ENCODE results near the gene KIF1A.
"Not testable (repeated sequence)": the region's sequence is repeated elsewhere in the genome, so short reads cannot be mapped to it uniquely, and the experiment has no call there.

The KIF1A gene

DNA sequence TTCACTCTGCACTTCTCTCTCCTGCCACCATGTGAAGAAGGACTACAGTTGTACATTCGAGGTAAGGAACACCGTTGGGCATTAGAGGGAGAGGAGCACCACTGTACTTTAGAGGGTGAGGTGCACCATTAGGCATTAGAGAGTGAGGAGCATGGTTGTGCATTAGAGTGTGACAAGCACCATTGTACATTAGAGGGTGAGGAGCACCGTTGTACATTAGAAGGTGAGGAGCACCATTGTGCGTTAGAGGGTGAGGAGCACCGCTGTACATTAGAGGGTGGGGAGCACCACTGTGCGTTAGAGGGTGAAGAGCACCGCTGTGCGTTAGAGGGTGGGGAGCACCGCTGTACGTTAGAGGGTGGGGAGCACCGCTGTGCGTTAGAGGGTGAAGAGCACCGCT is 27.8 kb upstream of the KIF1A start:
- H3K4me3 ChIP-seq, result no peak overlapping the region
- no peak overlapping the region for H3K27ac ChIP-seq

- Histone ChIP-seq H3K4me3 (no peak overlapping the region), H3K27ac (no peak overlapping the region)
Observed at GRCh38 chr2:240846873-240847595, 27.0 kb upstream of the KIF1A start.

- H3K27ac ChIP-seq, H3K4me3 ChIP-seq: not testable (repeated sequence)
Observed at GRCh38 chr2:240846309-240846708, 26.3 kb upstream of the KIF1A start.

DNA sequence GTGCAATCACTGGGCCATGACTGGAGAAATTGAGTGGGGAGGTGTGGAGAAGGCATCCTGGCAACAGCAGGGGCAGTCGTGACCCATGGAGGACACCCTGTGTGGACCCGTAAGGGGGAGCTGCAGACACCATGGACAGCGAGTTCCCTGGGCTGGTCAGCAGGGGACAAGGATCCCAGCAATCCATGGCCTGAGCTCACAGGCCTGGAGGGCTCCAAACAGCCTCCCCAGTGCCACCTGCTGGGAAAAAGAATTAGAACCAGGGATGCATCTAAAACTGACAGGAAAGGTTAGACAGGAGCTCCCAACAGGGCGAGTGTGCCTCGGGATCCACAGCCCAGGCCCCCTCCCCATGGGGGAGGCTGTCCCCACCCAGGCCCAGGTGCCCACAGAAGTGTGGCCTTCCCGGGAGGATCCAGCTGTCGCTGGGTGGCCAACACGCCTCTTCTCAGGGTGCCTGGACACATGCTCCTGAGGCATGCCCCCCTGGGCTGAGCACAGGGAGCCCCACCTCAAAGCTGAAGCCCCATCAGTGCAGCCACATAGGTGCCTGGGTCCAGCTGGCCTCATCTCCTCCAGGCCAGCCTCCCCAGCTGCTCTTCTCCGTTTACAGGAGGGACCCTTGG is 20.5 kb upstream of the KIF1A start:
- Histone ChIP-seq H3K27ac (no peak overlapping the region), H3K4me3 (no peak overlapping the region)

DNA sequence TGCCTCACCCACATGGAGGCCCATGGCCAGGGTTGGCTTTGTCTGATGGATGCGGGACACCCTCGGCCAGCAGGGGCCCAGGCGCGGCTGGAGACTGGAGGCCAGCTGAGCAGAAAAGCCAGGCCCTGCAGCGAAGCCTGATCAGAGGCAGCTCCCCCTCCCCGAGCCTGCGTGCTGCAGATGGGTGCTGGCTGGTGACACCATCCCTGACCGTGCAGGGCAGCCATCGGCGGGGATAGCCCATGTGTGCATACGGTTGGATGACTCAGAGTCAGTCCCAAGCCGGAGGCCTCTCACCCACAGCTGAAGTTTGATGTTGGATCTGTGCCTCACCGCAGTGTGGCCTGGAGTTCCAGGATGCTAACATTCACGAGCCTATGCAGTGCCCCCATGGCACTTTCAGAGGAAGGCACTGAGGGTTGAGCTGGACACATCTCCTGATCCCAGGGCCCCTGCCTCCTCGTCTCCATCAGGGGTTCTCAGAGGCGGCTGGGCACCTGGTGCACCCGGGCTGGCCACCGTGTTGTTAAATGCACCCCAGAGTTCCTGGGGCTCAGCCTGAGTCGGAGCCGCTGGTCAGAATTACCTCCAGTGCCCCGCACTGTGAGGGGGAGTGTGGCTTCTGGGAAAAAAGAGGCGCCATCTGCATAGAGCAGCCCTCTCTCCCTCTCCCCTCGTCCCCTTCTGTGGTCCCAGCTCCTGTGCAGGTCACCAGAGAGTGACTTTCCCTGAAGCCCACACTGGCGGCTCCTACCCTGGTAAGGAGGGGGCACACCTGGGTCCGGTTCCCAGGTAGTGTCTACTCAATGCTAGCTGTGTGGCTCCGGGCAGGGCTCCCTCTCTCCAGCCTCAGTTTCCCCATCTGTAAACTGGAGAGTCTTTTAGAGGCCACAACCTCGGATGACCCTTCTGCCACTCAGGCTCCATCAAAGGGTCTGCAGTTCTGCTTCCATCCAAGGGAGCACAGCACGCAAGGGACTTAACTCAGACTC is 19.4 kb upstream of the KIF1A start:
- H3K27ac ChIP-seq, result no peak overlapping the region
- H3K4me3 ChIP-seq, result no peak overlapping the region

DNA sequence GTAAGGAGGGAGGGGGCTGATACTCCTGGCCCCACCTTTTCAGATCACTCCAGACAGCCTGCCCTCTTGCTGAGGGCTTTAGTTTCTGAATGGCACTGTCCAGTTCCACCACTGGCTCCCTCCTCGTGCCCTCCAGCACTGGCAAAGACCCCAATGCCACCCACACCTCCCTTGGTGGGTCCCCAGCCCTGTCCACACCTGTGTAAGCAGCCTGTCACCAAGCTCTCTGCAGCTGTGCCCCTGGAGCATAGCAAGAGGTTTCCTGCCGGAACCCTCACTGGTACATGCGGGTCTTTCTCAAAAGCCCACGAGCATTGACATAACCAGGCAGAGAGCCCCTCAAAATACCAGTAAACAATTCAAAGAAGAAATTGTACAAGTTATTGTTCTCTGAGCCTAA is 17.6 kb upstream of the KIF1A start:
- Histone ChIP-seq H3K27ac (no peak overlapping the region), H3K4me3 (no peak overlapping the region)

DNA sequence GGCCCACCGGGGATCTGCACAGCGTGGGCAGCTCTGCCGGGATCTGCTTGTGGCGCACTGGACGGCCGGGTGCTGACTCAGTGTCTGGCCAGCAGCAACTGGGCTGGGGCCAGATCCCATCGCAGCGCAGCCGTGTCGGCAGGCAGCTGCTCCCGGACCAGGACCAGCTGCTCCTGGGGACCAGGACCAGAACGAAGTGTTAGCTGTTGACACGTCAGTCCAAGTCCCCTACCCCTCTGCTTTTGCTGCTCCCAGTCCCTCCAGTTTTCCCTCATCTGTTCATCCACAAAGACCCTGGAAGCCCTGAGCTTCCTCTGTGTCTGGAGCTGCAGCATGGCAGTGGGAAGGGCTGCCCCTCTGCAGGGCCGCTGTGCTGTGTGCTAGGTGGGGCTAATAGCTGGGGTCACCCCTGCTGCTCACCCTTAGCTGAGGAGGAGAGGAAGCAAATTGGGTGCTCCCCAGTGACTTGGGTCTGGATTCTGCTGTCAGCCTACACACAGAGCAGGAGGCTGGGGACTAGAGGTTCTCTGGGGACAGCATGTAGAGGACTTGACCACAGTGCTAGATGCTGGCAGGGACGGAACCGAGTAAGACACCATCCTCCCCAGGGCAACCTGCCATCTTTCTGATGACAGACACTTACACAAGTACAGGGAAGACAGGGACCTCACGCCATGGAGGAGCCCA is 16.9 kb upstream of the KIF1A start:
- no peak overlapping the region for H3K27ac ChIP-seq
- H3K4me3 ChIP-seq, result no peak overlapping the region

GRCh38 chr2:240835528-240835927 is 15.5 kb upstream of the KIF1A start:
- Histone ChIP-seq H3K27ac (no peak overlapping the region), H3K4me3 (no peak overlapping the region)

- H3K4me3 ChIP-seq, result no peak overlapping the region
- no peak overlapping the region for H3K27ac ChIP-seq
Observed at GRCh38 chr2:240834377-240834975, 14.5 kb upstream of the KIF1A start.

DNA sequence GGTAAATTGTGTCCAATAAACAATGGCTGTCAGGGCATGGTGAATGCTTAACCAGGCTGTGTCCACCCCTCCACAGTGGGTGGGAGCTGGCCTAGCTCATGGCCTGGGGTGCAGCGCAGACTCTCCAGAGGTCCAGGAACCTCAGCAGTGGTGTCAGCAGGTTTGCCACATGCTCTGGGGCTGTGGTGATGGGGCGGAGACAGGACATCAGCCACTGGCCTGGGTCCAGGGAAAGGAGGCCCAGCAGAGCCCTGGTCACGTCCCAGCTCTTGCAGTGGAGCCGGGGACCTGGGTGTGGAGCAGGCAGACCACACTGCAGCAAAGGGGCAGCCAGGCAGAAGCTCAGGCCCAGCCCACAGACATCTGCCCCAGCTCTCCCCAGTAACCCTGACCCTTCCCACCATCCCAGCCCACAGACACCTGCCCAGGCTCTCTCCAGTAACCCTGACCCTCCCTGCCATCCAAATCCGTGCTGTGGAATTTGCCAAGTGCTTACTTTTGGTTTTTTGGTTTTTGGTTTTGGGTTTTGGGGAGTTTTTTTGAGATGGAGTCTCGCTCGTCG is 13.8 kb upstream of the KIF1A start:
- Histone ChIP-seq H3K27ac (no peak overlapping the region), H3K4me3 (no peak overlapping the region)

- Histone ChIP-seq H3K4me3 (no peak overlapping the region), H3K27ac (no peak overlapping the region)
Observed at GRCh38 chr2:240832921-240833494, 13.0 kb upstream of the KIF1A start.

DNA sequence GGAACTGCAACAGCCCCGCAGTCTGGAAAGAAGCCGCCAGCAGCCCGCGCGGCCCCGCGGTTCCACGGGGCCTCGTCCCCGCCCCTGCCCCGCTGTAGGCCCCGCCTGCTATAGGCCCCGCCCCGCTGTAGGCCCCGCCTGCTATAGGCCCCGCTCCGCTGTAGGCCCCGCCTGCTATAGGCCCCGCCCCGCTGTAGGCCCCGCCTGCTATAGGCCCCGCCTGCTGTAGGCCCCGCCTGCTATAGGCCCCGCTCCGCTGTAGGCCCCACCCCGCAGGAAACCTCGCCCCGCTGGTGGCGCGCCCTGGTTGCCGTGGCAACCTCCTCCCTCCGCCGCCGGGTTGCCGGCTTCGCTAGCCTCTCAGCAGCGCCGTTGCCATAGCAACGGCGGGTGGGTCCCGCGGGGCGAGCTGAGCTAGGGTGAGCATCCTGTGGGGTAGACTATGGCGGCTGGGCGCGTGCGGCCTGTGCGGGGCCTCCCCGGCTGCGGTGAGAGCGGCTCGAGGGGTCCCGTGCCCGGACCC is 12.2 kb upstream of the KIF1A start:
- H3K4me3 ChIP-seq, result no peak overlapping the region

GRCh38 chr2:240831594-240832204 is 11.7 kb upstream of the KIF1A start:
- Histone ChIP-seq H3K4me3 (no peak overlapping the region), H3K27ac (no peak overlapping the region)

More for the DNA sequence above, 12.2 kb upstream of the KIF1A start:
- H3K27ac ChIP-seq, result no peak overlapping the region

GRCh38 chr2:240825476-240825875 is 5.5 kb upstream of the KIF1A start:
- H3K27ac ChIP-seq, result no peak overlapping the region
- H3K4me3 ChIP-seq, result no peak overlapping the region

DNA sequence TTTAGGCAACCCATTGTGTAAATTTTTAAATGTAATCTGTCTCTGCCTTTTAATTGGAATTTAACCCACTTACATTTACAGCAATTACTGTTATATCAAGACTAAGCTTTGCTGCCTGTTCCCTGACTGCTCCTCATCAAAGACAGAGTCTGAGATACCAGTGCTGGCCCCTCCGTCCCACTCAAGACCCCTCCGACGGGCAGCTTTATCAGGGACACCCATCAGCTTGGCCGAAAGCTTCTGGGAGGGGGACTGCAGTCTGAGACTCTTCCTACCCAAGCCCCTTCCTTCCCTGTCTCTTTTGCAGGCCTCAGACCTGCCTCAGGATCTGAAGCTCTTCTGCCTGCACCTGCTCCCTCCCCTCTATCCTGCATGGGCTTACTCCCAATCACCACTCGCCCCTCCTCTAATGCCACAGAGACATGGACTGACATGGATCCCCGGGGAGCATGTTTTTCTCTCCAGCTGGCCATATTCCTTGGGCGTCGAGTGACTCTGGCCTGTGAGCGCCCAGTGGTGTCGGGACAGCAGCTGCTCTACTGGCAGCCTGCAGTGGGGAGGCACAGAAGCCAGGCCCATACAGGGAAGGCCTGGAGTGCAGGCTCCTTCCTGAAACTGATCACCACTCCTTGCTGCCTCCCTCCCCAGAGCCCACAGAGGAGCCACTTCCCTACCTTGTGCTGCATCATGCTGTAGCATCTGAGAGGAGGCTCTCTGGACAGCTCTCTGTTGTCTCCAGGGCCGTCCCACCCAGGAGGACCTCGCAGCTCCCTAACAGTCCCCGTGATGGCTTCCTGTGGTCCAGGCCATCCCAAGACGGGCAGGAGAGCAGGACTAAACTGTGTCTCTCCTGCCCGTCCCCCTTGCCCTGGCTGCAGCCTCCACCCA is 3.7 kb upstream of the KIF1A start:
- Histone ChIP-seq H3K27ac (no peak overlapping the region), H3K4me3 (no peak overlapping the region)

DNA sequence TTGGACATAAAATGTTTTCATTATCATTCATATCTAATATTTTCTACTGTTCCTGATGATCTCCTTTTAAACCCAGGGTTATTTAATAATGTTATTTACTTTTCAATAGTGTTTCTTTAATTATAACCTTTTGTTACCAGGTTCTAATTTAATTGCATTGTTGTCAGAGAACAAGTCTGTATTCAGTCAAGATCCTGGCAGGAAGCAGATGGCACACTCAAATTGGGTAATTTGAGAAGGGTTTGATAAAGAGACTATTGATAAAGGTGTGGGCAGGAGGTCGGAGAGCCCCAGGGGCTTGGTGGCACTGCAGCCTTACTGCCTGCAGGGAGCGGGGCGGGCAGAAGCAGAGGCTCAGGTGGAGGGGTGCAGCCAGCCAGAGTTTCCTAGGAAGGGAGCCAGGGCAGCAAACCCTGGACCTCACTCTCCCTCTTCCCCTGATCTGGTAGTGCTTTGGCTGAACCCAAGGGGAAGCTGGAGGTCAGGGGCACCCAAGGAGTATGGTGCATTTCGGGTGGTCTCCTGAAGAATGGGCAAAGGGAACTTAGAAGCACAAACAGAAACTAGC is 2.3 kb upstream of the KIF1A start:
- Histone ChIP-seq H3K4me3 (no peak overlapping the region), H3K27ac (no peak overlapping the region)

GRCh38 chr2:240821429-240821778 is 1.4 kb upstream of the KIF1A start:
- Histone ChIP-seq H3K27ac (no peak overlapping the region), H3K4me3 (no peak overlapping the region)
